Skeletal muscle tissue (tissue), 4 donors: Measurements from ENCODE around the gene NHSL1. TPM values are rescaled to one million over a fixed set of nuclear protein-coding genes. Genes with fewer than 3 reads are reported as not detected.

Experiments used
- H3K27ac ChIP-seq: one replicate; pipeline ENCODE4 v1.7.0; 2013; ENCODE audit warnings: mild to moderate bottlenecking, low read depth, low read length, inconsistent platforms
- H3K27me3 ChIP-seq, 3 donors: one replicate each; pipeline ENCODE4 v1.7.0; 2013; ENCODE audit warnings: low read length in 3 of 3; ENCODE audit not compliant: control insufficient read depth in 3 of 3, insufficient read depth in 3 of 3
- H3K36me3 ChIP-seq, 3 donors: one replicate each; pipeline ENCODE4 v1.7.0; 2013; ENCODE audit warnings: low read length in 3 of 3; ENCODE audit not compliant: control insufficient read depth in 3 of 3, insufficient read depth in 3 of 3
- H3K4me1 ChIP-seq, 3 donors: one replicate each; pipeline ENCODE4 v1.7.0; 2013; ENCODE audit warnings: low read length in 3 of 3, mild to moderate bottlenecking in 3 of 3; ENCODE audit not compliant: control insufficient read depth in 3 of 3, insufficient read depth in 3 of 3
- H3K4me3 ChIP-seq, 3 donors: one replicate each; pipeline ENCODE4 v1.7.0; 2013; ENCODE audit warnings: low read length in 3 of 3
- H3K9ac ChIP-seq, 3 donors: one replicate each; pipeline ENCODE4 v1.7.0; 2013; ENCODE audit warnings: low read length in 3 of 3, mild to moderate bottlenecking in 3 of 3, moderate library complexity in 2 of 3, low read depth in 1 of 3
- H3K9me3 ChIP-seq, 3 donors: one replicate each; pipeline ENCODE4 v1.7.0; 2013; ENCODE audit warnings: low read length in 3 of 3; ENCODE audit not compliant: control insufficient read depth in 3 of 3
- total RNA-seq: library from RNA; depleted of rRNA; stranded (reverse); fragments of >200 nt; gene quantifications from one replicate; pipeline ENCODE4 v1.2.3, GENCODE V29; 2014
- donor health status: Osteomylitis.

NHSL1 gene
- total RNA-seq, 1 donor from 2014 or later = 25.1 TPM

GRCh38 chr6:138537106-138537505 is 37.8 kb upstream of the NHSL1 start:
- H3K4me3 ChIP-seq = no peak overlapping the region
- no peaks in the 10 kb centered on the region for H3K36me3 ChIP-seq
- H3K27me3 ChIP-seq = no peaks in the 10 kb centered on the region
- H3K9me3 ChIP-seq = no peaks in the 10 kb centered on the region
- H3K27ac ChIP-seq = peak overlapping the region; percentile 22
- H3K4me1 ChIP-seq = peaks cover 0 to 5% (median 3%) of the 10 kb centered on the region in 3 donors
- H3K9ac ChIP-seq = no peak overlapping the region

- no peaks in the 10 kb centered on the region for H3K9me3 ChIP-seq
- peaks cover 0 to 3% (median 0%) of the 10 kb centered on the region in 3 donors for H3K4me1 ChIP-seq
- no peaks in the 10 kb centered on the region for H3K27me3 ChIP-seq
- no peak overlapping the region for H3K27ac ChIP-seq
- H3K36me3 ChIP-seq = no peaks in the 10 kb centered on the region
- H3K4me3 ChIP-seq = no peak overlapping the region
- H3K9ac ChIP-seq = no peak overlapping the region
Observed at GRCh38 chr6:138535728-138536455, 36.6 kb upstream of the NHSL1 start.

GRCh38 chr6:138533667-138534066 is 34.4 kb upstream of the NHSL1 start:
- Histone ChIP-seq H3K9ac (no peak overlapping the region), H3K4me1 (peaks cover 0 to 3% (median 0%) of the 10 kb centered on the region in 3 donors), H3K9me3 (no peaks in the 10 kb centered on the region), H3K27ac (no peak overlapping the region), H3K36me3 (no peaks in the 10 kb centered on the region), H3K27me3 (no peaks in the 10 kb centered on the region), H3K4me3 (no peak overlapping the region)

- H3K4me1 ChIP-seq = no peaks in the 10 kb centered on the region
- no peak overlapping the region for H3K9ac ChIP-seq
- no peak overlapping the region for H3K27ac ChIP-seq
- no peaks in the 10 kb centered on the region for H3K9me3 ChIP-seq
- H3K4me3 ChIP-seq = no peak overlapping the region
- H3K36me3 ChIP-seq = no peaks in the 10 kb centered on the region
- no peaks in the 10 kb centered on the region for H3K27me3 ChIP-seq
Observed at GRCh38 chr6:138531387-138531786, 32.1 kb upstream of the NHSL1 start.

- Histone ChIP-seq H3K4me1 (no peaks in the 10 kb centered on the region), H3K27ac (no peak overlapping the region), H3K27me3 (no peaks in the 10 kb centered on the region), H3K9me3 (no peaks in the 10 kb centered on the region), H3K4me3 (no peak overlapping the region), H3K36me3 (no peaks in the 10 kb centered on the region), H3K9ac (no peak overlapping the region)
Observed at GRCh38 chr6:138529478-138529877, 30.2 kb upstream of the NHSL1 start.

GRCh38 chr6:138528956-138529355 is 29.7 kb upstream of the NHSL1 start:
- Histone ChIP-seq H3K4me1 (peaks cover 0 to under 1% (median 0%) of the 10 kb centered on the region in 3 donors), H3K36me3 (no peaks in the 10 kb centered on the region), H3K27ac (no peak overlapping the region), H3K27me3 (no peaks in the 10 kb centered on the region), H3K4me3 (no peak overlapping the region), H3K9ac (no peak overlapping the region), H3K9me3 (no peaks in the 10 kb centered on the region)

GRCh38 chr6:138528137-138528536 is 28.8 kb upstream of the NHSL1 start:
- no peak overlapping the region for H3K27ac ChIP-seq
- H3K9ac ChIP-seq = no peak overlapping the region
- H3K4me1 ChIP-seq = peaks cover 0 to 5% (median 0%) of the 10 kb centered on the region in 3 donors
- H3K9me3 ChIP-seq = no peaks in the 10 kb centered on the region
- H3K27me3 ChIP-seq = no peaks in the 10 kb centered on the region
- no peaks in the 10 kb centered on the region for H3K36me3 ChIP-seq
- H3K4me3 ChIP-seq = no peak overlapping the region

- no peaks in the 10 kb centered on the region for H3K9me3 ChIP-seq
- no peaks in the 10 kb centered on the region for H3K36me3 ChIP-seq
- no peak overlapping the region for H3K27ac ChIP-seq
- peaks cover 0 to 5% (median 0%) of the 10 kb centered on the region in 3 donors for H3K4me1 ChIP-seq
- H3K4me3 ChIP-seq = no peak overlapping the region
- H3K27me3 ChIP-seq = no peaks in the 10 kb centered on the region
- H3K9ac ChIP-seq = no peak overlapping the region
Observed at GRCh38 chr6:138527411-138528088, 28.3 kb upstream of the NHSL1 start.

- no peaks in the 10 kb centered on the region for H3K27me3 ChIP-seq
- H3K36me3 ChIP-seq = no peaks in the 10 kb centered on the region
- H3K4me1 ChIP-seq = peaks cover 0 to 5% (median 0%) of the 10 kb centered on the region in 3 donors
- H3K27ac ChIP-seq = no peak overlapping the region
- H3K9ac ChIP-seq = no peak overlapping the region
- no peaks in the 10 kb centered on the region for H3K9me3 ChIP-seq
- no peak overlapping the region for H3K4me3 ChIP-seq
Observed at GRCh38 chr6:138526822-138527235, 27.5 kb upstream of the NHSL1 start.

- no peak overlapping the region for H3K9ac ChIP-seq
- H3K4me1 ChIP-seq = peaks cover 0 to 5% (median 0%) of the 10 kb centered on the region in 3 donors
- H3K4me3 ChIP-seq = no peak overlapping the region
Observed at GRCh38 chr6:138525355-138525754, 26.1 kb upstream of the NHSL1 start.

More at GRCh38 chr6:138525355-138525754, 26.1 kb upstream of the NHSL1 start:
- no peak overlapping the region for H3K27ac ChIP-seq
- H3K27me3 ChIP-seq = no peaks in the 10 kb centered on the region
- no peaks in the 10 kb centered on the region for H3K36me3 ChIP-seq
- H3K9me3 ChIP-seq = no peaks in the 10 kb centered on the region
